HepG2 (cell line): Measurements from ENCODE around the gene HSPB6. TPM values are rescaled to one million over a fixed set of nuclear protein-coding genes. Genes with fewer than 3 reads are reported as not detected.

Source experiments
- ATAC-seq: fragments of 200-7000 bp; cut with Tn5 transposase; 3 replicates; pipeline ENCODE4 v1.9.1; 2020; ENCODE audit warnings: mild to moderate bottlenecking, moderate library complexity
- BruUV-seq: library from RNA; stranded (reverse); fragments of 400-500 nt; replicated peaks from 2 replicates; lab custom pipeline; 2021; lab: Mats Ljungman, UMichigan
- CTCF ChIA-PET: fragments of 300-600 bp; formaldehyde crosslinking; extraction: SDS; loops from one replicate; lab custom pipeline; 2021; ENCODE audit warnings: low total read pairs, inconsistent platforms, low intra/inter-chr PET ratio; lab: Yijun Ruan, JAX
- POLR2A ChIA-PET: fragments of 350-600 bp; sonication (Branson Sonifier 250); formaldehyde crosslinking; loops from one replicate; lab custom pipeline; 2020; ENCODE audit warnings: antibody characterized with exemption, inconsistent platforms; lab: Yijun Ruan, JAX
- DNase-seq: peaks from one replicate; pipeline ENCODE4 v3.0.0-alpha.2; 2015; ENCODE audit warnings: low spot score
- FAIRE-seq: peaks from 3 replicates; lab custom pipeline; 2011; peaks lifted over from hg19 to GRCh38; lab: Jason Lieb, UNC
- H2AFZ ChIP-seq: one replicate; pipeline ENCODE4 v1.6.1; 2011; ENCODE audit warnings: low read length, inconsistent platforms
- H3K27ac ChIP-seq: fragments of 300-600 bp; 3 replicates; pipeline ENCODE4 v1.8.0; 2011; ENCODE audit warnings: mixed run types, mild to moderate bottlenecking, mixed read lengths, low read length, inconsistent platforms; ENCODE audit not compliant: insufficient read depth; ENCODE audit errors: extremely low read length
- H3K27me3 ChIP-seq, 2 experiments: fragments of 200-600 bp in 1 of 2; 2 replicates in 1 of 2; 3 replicates in 1 of 2; pipeline versions ENCODE4 v1.6.0 to v1.8.0; 2011; ENCODE audit warnings: low read length in 2 of 2, mild to moderate bottlenecking in 2 of 2, moderate library complexity in 2 of 2, inconsistent platforms in 1 of 2; ENCODE audit not compliant: insufficient read depth in 2 of 2, control insufficient read depth in 1 of 2
- H3K36me3 ChIP-seq, 2 experiments: fragments of 200-600 bp in 1 of 2; replicated peaks in 1 of 2; 2 replicates in 1 of 2; 3 replicates in 1 of 2; pipeline versions ENCODE4 v1.5.1 to v1.8.0; 2011; ENCODE audit warnings: low read length in 2 of 2, inconsistent platforms in 1 of 2; ENCODE audit not compliant: insufficient read depth in 2 of 2, control insufficient read depth in 1 of 2
- H3K4me1 ChIP-seq: 2 replicates; pipeline ENCODE4 v1.5.1; 2012; ENCODE audit warnings: low read length, inconsistent platforms; ENCODE audit not compliant: insufficient read depth
- H3K4me2 ChIP-seq: 2 replicates; pipeline ENCODE4 v1.6.0; 2011; ENCODE audit warnings: low read depth, low read length, inconsistent platforms
- H3K4me3 ChIP-seq, 3 experiments: fragments of 200-600 bp in 1 of 3; sonication (generic), shearing (Covaris generic) in 1 of 3; replicated peaks in 1 of 3; 2 replicates each; pipeline ENCODE4 v1.5.1; 2011 to 2016; ENCODE audit warnings: low read length in 3 of 3, inconsistent platforms in 2 of 3, low read depth in 2 of 3, mild to moderate bottlenecking in 2 of 3, control low read depth in 1 of 3, mixed read lengths in 1 of 3; ENCODE audit not compliant: insufficient read depth in 1 of 3
- H3K79me2 ChIP-seq: one replicate; pipeline ENCODE4 v1.6.1; 2011; ENCODE audit warnings: low read length, inconsistent platforms; ENCODE audit not compliant: insufficient read depth
- H3K9ac ChIP-seq: 2 replicates; pipeline ENCODE4 v1.6.0; 2011; ENCODE audit warnings: mild to moderate bottlenecking, low read depth, low read length, inconsistent platforms; ENCODE audit not compliant: insufficient read depth
- H3K9me3 ChIP-seq: 2 replicates; pipeline ENCODE4 v1.5.1; 2012; ENCODE audit warnings: mild to moderate bottlenecking, low read length
- H4K20me1 ChIP-seq: 2 replicates; pipeline ENCODE4 v1.6.0; 2011; ENCODE audit warnings: inconsistent platforms, mild to moderate bottlenecking, low read length, moderate library complexity; ENCODE audit not compliant: insufficient read depth
- ATF7 ChIP-seq, 2 experiments: fragments of 450-650 bp in 1 of 2; sonication (generic) in 1 of 2; formaldehyde crosslinking in 1 of 2; IDR thresholded peaks; 2 replicates each; pipeline versions ENCODE4 v1.4.0 to v1.6.1; 2016 to 2020; ENCODE audit warnings: antibody characterized with exemption in 1 of 2, mild to moderate bottlenecking in 1 of 2, missing genetic modification reagents in 1 of 2
- EZH2 ChIP-seq: conservative IDR thresholded peaks from 2 replicates; pipeline ENCODE4 v1.6.1; 2012; ENCODE audit warnings: mild to moderate bottlenecking, low read depth, low read length, moderate library complexity
- FIP1L1 ChIP-seq: fragments of 200-400 bp; formaldehyde crosslinking; IDR thresholded peaks from 2 replicates; pipeline ENCODE4 v1.6.1; 2018; ENCODE audit warnings: low read depth, mild to moderate bottlenecking, low read length, moderate library complexity, borderline replicate concordance; ENCODE audit not compliant: insufficient read depth
- GZF1 ChIP-seq: sonication (generic); formaldehyde crosslinking; IDR thresholded peaks from 2 replicates; pipeline ENCODE4 v1.5.1; 2020; ENCODE audit warnings: mild to moderate bottlenecking, missing genetic modification reagents
- KDM1A ChIP-seq: IDR thresholded peaks from 2 replicates; pipeline ENCODE4 v1.6.1; 2016; ENCODE audit warnings: missing compliant biosample characterization
- SMARCC2 ChIP-seq: fragments of 450-650 bp; IDR thresholded peaks from 2 replicates; pipeline ENCODE4 v1.6.1; 2017; ENCODE audit warnings: antibody characterized with exemption, mild to moderate bottlenecking
- SRSF4 ChIP-seq: fragments of 200-400 bp; formaldehyde crosslinking; IDR thresholded peaks from one replicate; pipeline ENCODE4 v1.6.1; 2018; ENCODE audit warnings: mild to moderate bottlenecking, low read depth, low read length, moderate library complexity; ENCODE audit not compliant: poor library complexity, severe bottlenecking
- SSRP1 ChIP-seq: IDR thresholded peaks from 2 replicates; pipeline ENCODE4 v1.6.1; 2016; ENCODE audit warnings: control low read depth
- TGIF2 ChIP-seq: IDR thresholded peaks from 2 replicates; pipeline ENCODE4 v1.6.1; 2016; ENCODE audit warnings: control low read depth, missing compliant biosample characterization
- ZNF138 ChIP-seq: sonication (generic); formaldehyde crosslinking; IDR thresholded peaks from 2 replicates; pipeline ENCODE4 v1.5.0; 2020; ENCODE audit warnings: mild to moderate bottlenecking, low read depth, missing genetic modification reagents
- ZNF282 ChIP-seq: fragments of 450-650 bp; IDR thresholded peaks from 2 replicates; pipeline ENCODE4 v1.6.1; 2018; ENCODE audit not compliant: partially characterized antibody
- ZNF546 ChIP-seq: sonication (generic); formaldehyde crosslinking; conservative IDR thresholded peaks from 2 replicates; pipeline ENCODE4 v1.8.1; 2023; ENCODE audit warnings: mild to moderate bottlenecking, missing genetic modification reagents
- ZNF709 ChIP-seq: sonication (generic); formaldehyde crosslinking; IDR thresholded peaks from 2 replicates; pipeline ENCODE4 v1.5.0; 2020; ENCODE audit warnings: mild to moderate bottlenecking, missing genetic modification reagents
- ZSCAN30 ChIP-seq: sonication (generic); formaldehyde crosslinking; IDR thresholded peaks from 2 replicates; pipeline ENCODE4 v1.5.0; 2020; ENCODE audit warnings: mild to moderate bottlenecking, missing genetic modification reagents
- ZSCAN31 ChIP-seq: sonication (generic); formaldehyde crosslinking; IDR thresholded peaks from 2 replicates; pipeline ENCODE4 v1.5.0; 2020; ENCODE audit warnings: low read depth, mild to moderate bottlenecking, missing genetic modification reagents
- WGBS: methylation state at CpG from one replicate; pipeline ENCODE4 v1.1.6; 2017; ENCODE audit warnings: low lambda C conversion rate; 5-methylcytosine and 5-hydroxymethylcytosine counted together
- in situ Hi-C: cut with HindIII; loops from 2 replicates; pipeline ENCODE4 v1.10.0; 2017; ENCODE audit warnings: low pct_unique_long_range_greater_than_20kb; ENCODE audit not compliant: extremely low pct_ligation_motif_present
- intact Hi-C: fragments of 100-400 bp; cut with micrococcal nuclease; formaldehyde crosslinking; loops from one replicate; pipeline ENCODE4 v1.10.0; 2022; ENCODE audit not compliant: unreplicated experiment
- polyA plus RNA-seq, 8 experiments: library from polyadenylated mRNA; depleted of rRNA in 3 of 8; stranded (reverse) in 7 of 8; unstranded in 1 of 8; fragments of >200 nt; fragmentation: Illumina TruSeq in 4 of 8; extraction: Trizol in 4 of 8; gene quantifications; 2 replicates each; pipeline versions ENCODE4 v1.2.1 to v1.2.3, GENCODE V29; 2011 to 2016; ENCODE audit warnings: low read depth in 4 of 8, missing spikeins in 1 of 8, mixed read lengths in 1 of 8; ENCODE audit not compliant: insufficient read depth in 1 of 8
- total RNA-seq, 5 experiments: library from RNA; depleted of rRNA; stranded (reverse); fragments of >200 nt; fragmentation: Illumina TruSeq; extraction: Trizol; gene quantifications; 2 replicates each; pipeline ENCODE4 v1.2.3, GENCODE V29; 2016; ENCODE audit warnings: low read depth in 1 of 5
- TF ChIP-seq, protein P1 (sequence below), 2 experiments: sonication (generic) in 1 of 2; formaldehyde crosslinking in 1 of 2; IDR thresholded peaks; 2 replicates each; pipeline versions ENCODE4 v1.4.0 to v1.6.1; 2018 to 2020; ENCODE audit warnings: missing genetic modification reagents in 2 of 2, borderline replicate concordance in 1 of 2, low read depth in 1 of 2, mild to moderate bottlenecking in 1 of 2, missing biosample characterization in 1 of 2
- TF ChIP-seq, protein P2 (sequence below): sonication (generic); formaldehyde crosslinking; conservative IDR thresholded peaks from 2 replicates; pipeline ENCODE4 v1.4.0; 2020; ENCODE audit warnings: missing genetic modification reagents
- TF ChIP-seq, protein P3 (sequence below): sonication (generic); formaldehyde crosslinking; conservative IDR thresholded peaks from 2 replicates; pipeline ENCODE4 v1.8.0; 2022; ENCODE audit warnings: missing genetic modification reagents
- TF ChIP-seq, protein P4 (sequence below): IDR thresholded peaks from 2 replicates; pipeline ENCODE4 v1.6.1; 2016

HSPB6 gene
- total and polyA plus RNA-seq, 2 of the 13 experiments (the other 11 are each of a cell fraction or from before 2014, with no cell fraction given), result 0.18 TPM; not detected in 1

DNA sequence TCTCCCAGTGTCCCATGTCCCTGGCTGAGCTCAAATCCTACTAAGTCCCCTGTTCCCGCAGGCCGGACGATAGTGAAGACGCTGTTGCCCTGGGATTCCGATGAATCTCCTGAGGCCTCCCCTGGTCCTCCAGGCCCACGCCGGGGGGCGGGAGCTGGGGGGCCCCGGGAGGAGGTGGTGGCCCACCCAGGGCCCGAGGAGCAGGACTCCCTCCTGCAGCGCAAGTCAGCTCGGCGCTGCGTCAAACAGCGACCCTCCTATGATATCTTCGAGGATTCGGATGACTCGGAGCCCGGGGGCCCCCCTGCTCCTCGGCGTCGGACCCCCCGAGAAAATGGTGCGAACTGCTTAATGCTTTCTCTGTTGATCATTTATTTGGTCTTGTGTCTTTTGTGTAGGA lies 33.2 kb downstream of the HSPB6 start:
- H3K36me3 ChIP-seq, result peaks cover 54 to 79% of the 10 kb centered on the region in 2 experiments
- H3K27me3 ChIP-seq, result no peaks in the 10 kb centered on the region
- no peak for ATAC-seq
- no peak overlapping the region for H3K9ac ChIP-seq
- ChIA-PET CTCF (no interaction called here), POLR2A (interaction anchor here (1.1 to 1.6 kb wide), 2 partner anchors 14 to 17 kb away, joined by 3 to 5 read pairs; no protein-coding TSS in a partner anchor)
- WGBS, result 97% methylated on average over 14 of the region's 24 CpGs
- no peak overlapping the region for H2AFZ ChIP-seq
- no peak for FAIRE-seq
- peaks cover 10% of the 10 kb centered on the region for H3K4me1 ChIP-seq
- H4K20me1 ChIP-seq, result peaks cover 5% of the 10 kb centered on the region
- in situ Hi-C loops (no loop called here), intact Hi-C loops (no loop called here)
- no peak for TF ChIP-seq SSRP1
- no peak for TF ChIP-seq KDM1A
- no peak for TF ChIP-seq EZH2
- TF ChIP-seq, protein P1, sequence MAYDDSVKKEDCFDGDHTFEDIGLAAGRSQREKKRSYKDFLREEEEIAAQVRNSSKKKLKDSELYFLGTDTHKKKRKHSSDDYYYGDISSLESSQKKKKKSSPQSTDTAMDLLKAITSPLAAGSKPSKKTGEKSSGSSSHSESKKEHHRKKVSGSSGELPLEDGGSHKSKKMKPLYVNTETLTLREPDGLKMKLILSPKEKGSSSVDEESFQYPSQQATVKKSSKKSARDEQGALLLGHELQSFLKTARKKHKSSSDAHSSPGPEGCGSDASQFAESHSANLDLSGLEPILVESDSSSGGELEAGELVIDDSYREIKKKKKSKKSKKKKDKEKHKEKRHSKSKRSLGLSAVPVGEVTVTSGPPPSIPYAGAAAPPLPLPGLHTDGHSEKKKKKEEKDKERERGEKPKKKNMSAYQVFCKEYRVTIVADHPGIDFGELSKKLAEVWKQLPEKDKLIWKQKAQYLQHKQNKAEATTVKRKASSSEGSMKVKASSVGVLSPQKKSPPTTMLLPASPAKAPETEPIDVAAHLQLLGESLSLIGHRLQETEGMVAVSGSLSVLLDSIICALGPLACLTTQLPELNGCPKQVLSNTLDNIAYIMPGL (CRISPR knock-in tag; IDR thresholded peaks at IDR 0.05; ENCODE audit: borderline replicate concordance in 1 of 2, low read depth in 1 of 2), result no peak
- TF ChIP-seq GZF1 (CRISPR knock-in tag), result no peak
- no peak for TF ChIP-seq ZNF546 (CRISPR knock-in tag)
- TF ChIP-seq, protein P2, sequence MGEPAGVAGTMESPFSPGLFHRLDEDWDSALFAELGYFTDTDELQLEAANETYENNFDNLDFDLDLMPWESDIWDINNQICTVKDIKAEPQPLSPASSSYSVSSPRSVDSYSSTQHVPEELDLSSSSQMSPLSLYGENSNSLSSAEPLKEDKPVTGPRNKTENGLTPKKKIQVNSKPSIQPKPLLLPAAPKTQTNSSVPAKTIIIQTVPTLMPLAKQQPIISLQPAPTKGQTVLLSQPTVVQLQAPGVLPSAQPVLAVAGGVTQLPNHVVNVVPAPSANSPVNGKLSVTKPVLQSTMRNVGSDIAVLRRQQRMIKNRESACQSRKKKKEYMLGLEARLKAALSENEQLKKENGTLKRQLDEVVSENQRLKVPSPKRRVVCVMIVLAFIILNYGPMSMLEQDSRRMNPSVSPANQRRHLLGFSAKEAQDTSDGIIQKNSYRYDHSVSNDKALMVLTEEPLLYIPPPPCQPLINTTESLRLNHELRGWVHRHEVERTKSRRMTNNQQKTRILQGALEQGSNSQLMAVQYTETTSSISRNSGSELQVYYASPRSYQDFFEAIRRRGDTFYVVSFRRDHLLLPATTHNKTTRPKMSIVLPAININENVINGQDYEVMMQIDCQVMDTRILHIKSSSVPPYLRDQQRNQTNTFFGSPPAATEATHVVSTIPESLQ, result no peak
- TF ChIP-seq ATF7 (IDR thresholded peaks at IDR 0.05), result no peak
- no peak for TF ChIP-seq ATF7 (CRISPR knock-in tag; IDR thresholded peaks at IDR 0.05)
- TF ChIP-seq, protein P3, sequence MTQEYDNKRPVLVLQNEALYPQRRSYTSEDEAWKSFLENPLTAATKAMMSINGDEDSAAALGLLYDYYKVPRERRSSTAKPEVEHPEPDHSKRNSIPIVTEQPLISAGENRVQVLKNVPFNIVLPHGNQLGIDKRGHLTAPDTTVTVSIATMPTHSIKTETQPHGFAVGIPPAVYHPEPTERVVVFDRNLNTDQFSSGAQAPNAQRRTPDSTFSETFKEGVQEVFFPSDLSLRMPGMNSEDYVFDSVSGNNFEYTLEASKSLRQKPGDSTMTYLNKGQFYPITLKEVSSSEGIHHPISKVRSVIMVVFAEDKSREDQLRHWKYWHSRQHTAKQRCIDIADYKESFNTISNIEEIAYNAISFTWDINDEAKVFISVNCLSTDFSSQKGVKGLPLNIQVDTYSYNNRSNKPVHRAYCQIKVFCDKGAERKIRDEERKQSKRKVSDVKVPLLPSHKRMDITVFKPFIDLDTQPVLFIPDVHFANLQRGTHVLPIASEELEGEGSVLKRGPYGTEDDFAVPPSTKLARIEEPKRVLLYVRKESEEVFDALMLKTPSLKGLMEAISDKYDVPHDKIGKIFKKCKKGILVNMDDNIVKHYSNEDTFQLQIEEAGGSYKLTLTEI (CRISPR knock-in tag), result no peak
- TF ChIP-seq, protein P4, sequence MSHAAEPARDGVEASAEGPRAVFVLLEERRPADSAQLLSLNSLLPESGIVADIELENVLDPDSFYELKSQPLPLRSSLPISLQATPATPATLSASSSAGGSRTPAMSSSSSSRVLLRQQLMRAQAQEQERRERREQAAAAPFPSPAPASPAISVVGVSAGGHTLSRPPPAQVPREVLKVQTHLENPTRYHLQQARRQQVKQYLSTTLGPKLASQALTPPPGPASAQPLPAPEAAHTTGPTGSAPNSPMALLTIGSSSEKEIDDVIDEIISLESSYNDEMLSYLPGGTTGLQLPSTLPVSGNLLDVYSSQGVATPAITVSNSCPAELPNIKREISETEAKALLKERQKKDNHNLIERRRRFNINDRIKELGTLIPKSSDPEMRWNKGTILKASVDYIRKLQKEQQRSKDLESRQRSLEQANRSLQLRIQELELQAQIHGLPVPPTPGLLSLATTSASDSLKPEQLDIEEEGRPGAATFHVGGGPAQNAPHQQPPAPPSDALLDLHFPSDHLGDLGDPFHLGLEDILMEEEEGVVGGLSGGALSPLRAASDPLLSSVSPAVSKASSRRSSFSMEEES (CRISPR knock-in tag), result no peak
- no peak for TF ChIP-seq FIP1L1
- no peak for TF ChIP-seq SRSF4
- TF ChIP-seq ZNF282, result no peak
- TF ChIP-seq ZNF709 (CRISPR knock-in tag), result no peak
- TF ChIP-seq ZSCAN31 (CRISPR knock-in tag), result no peak
- TF ChIP-seq ZSCAN30 (CRISPR knock-in tag), result no peak
- no peak for TF ChIP-seq ZNF138 (CRISPR knock-in tag)
- TF ChIP-seq TGIF2 (CRISPR knock-in tag), result no peak
- no peak for TF ChIP-seq SMARCC2
- no peak overlapping the region for H3K27ac ChIP-seq
- H3K79me2 ChIP-seq, result peaks cover 16% of the 10 kb centered on the region
- no peak for DNase-seq
- no peak overlapping the region for H3K4me2 ChIP-seq
- no peak overlapping the region for H3K4me3 ChIP-seq
- no peaks in the 10 kb centered on the region for H3K9me3 ChIP-seq
- no TSS peak for BruUV-seq
